HG02678 (cell line): ENCODE data around the gene ZNF532.
"Not testable (repeated sequence)": the region's sequence is repeated elsewhere in the genome, so short reads cannot be mapped to it uniquely, and the experiment has no call there.

Experiments used
- ATAC-seq: cut with Tn5 transposase; IDR thresholded peaks from one replicate; pipeline ENCODE4 v1.9.1; 2021; ENCODE audit warnings: mild to moderate bottlenecking, moderate library complexity; ENCODE audit not compliant: unreplicated experiment

ZNF532 gene

GRCh38 chr18:58900015-58900649 is 35.5 kb downstream of the ZNF532 start:
- ATAC-seq = no peak

GRCh38 chr18:58901143-58901542 is 36.5 kb downstream of the ZNF532 start:
- ATAC-seq = no peak

- ATAC-seq = no peak
These were observed 37.1 kb downstream of the ZNF532 start for GRCh38 chr18:58901783-58902182.

- ATAC-seq = no peak
These were observed 38.3 kb downstream of the ZNF532 start for GRCh38 chr18:58902961-58903360.

GRCh38 chr18:58903533-58903932 is 38.9 kb downstream of the ZNF532 start:
- no peak for ATAC-seq

- no peak for ATAC-seq
These were observed 41.2 kb downstream of the ZNF532 start for GRCh38 chr18:58905777-58906428.

- no peak for ATAC-seq
These were observed 43.3 kb downstream of the ZNF532 start for GRCh38 chr18:58908006-58908405.

GRCh38 chr18:58909521-58909920 is 44.8 kb downstream of the ZNF532 start:
- no peak for ATAC-seq

- ATAC-seq = no peak
These were observed 46.6 kb downstream of the ZNF532 start for GRCh38 chr18:58911241-58911640.

- no peak for ATAC-seq
These were observed 47.1 kb downstream of the ZNF532 start for GRCh38 chr18:58911766-58912165.

GRCh38 chr18:58915006-58915799 is 50.5 kb downstream of the ZNF532 start:
- no peak for ATAC-seq

GRCh38 chr18:58915995-58916394 is 51.3 kb downstream of the ZNF532 start:
- no peak for ATAC-seq

GRCh38 chr18:58919934-58920333 is 55.3 kb downstream of the ZNF532 start:
- not testable (repeated sequence) for ATAC-seq

- ATAC-seq = no peak
These were observed 58.3 kb downstream of the ZNF532 start for GRCh38 chr18:58922995-58923394.

GRCh38 chr18:58924473-58924872 is 59.8 kb downstream of the ZNF532 start:
- no peak for ATAC-seq

GRCh38 chr18:58927659-58928058 is 63.0 kb downstream of the ZNF532 start:
- no peak for ATAC-seq

- ATAC-seq = no peak
These were observed 63.7 kb downstream of the ZNF532 start for GRCh38 chr18:58928386-58928785.

GRCh38 chr18:58929206-58929605 is 64.5 kb downstream of the ZNF532 start:
- no peak for ATAC-seq

GRCh38 chr18:58934356-58934755 is 69.7 kb downstream of the ZNF532 start:
- ATAC-seq = no peak

- no peak for ATAC-seq
These were observed 70.4 kb downstream of the ZNF532 start for GRCh38 chr18:58934933-58935577.

GRCh38 chr18:58937071-58937886 is 72.6 kb downstream of the ZNF532 start:
- ATAC-seq = no peak
